ENCODE results near the gene PDZD2.
"Not testable (repeated sequence)": the region's sequence is repeated elsewhere in the genome, so short reads cannot be mapped to it uniquely, and the experiment has no call there.

PDZD2 gene

GRCh38 chr5:31738199-31738598 is 99.3 kb downstream of the PDZD2 start:
- DNase-seq, result no peak

GRCh38 chr5:31741496-31741895 is 102.6 kb downstream of the PDZD2 start:
- no peak for DNase-seq

- no peak for DNase-seq
Measured at GRCh38 chr5:31743678-31744077, 104.7 kb downstream of the PDZD2 start.

GRCh38 chr5:31748458-31749172 is 109.7 kb downstream of the PDZD2 start:
- DNase-seq, result no peak

GRCh38 chr5:31750215-31750614 is 111.3 kb downstream of the PDZD2 start:
- no peak for DNase-seq

- no peak for DNase-seq
Measured at GRCh38 chr5:31751610-31752009, 112.7 kb downstream of the PDZD2 start.

GRCh38 chr5:31753700-31754357 is 114.9 kb downstream of the PDZD2 start:
- no peak for DNase-seq

GRCh38 chr5:31754358-31754704 is 115.4 kb downstream of the PDZD2 start:
- DNase-seq, result no peak

GRCh38 chr5:31754741-31755675 is 116.1 kb downstream of the PDZD2 start:
- DNase-seq, result no peak

GRCh38 chr5:31755676-31756230 is 116.8 kb downstream of the PDZD2 start:
- no peak for DNase-seq

GRCh38 chr5:31757806-31758205 is 118.9 kb downstream of the PDZD2 start:
- DNase-seq, result no peak

GRCh38 chr5:31758803-31759425 is 120.0 kb downstream of the PDZD2 start:
- DNase-seq, result no peak

- DNase-seq, result no peak
Measured at GRCh38 chr5:31759925-31760324, 121.0 kb downstream of the PDZD2 start.

GRCh38 chr5:31761877-31762276 is 122.9 kb downstream of the PDZD2 start:
- DNase-seq, result no peak

- no peak for DNase-seq
Measured at GRCh38 chr5:31763424-31763823, 124.5 kb downstream of the PDZD2 start.

- DNase-seq, result not testable (repeated sequence)
Measured at GRCh38 chr5:31764687-31765086, 125.8 kb downstream of the PDZD2 start.

- no peak for DNase-seq
Measured at GRCh38 chr5:31767335-31768031, 128.6 kb downstream of the PDZD2 start.

GRCh38 chr5:31768046-31768445 is 129.1 kb downstream of the PDZD2 start:
- DNase-seq, result no peak

GRCh38 chr5:31768784-31769183 is 129.9 kb downstream of the PDZD2 start:
- DNase-seq, result no peak

- DNase-seq, result no peak
Measured at GRCh38 chr5:31769530-31769929, 130.6 kb downstream of the PDZD2 start.

- DNase-seq, result no peak
Measured at GRCh38 chr5:31770132-31770720, 131.3 kb downstream of the PDZD2 start.

GRCh38 chr5:31770998-31771397 is 132.1 kb downstream of the PDZD2 start:
- no peak for DNase-seq

All from OCI-M1 (cell line).